Prostate gland (tissue), 2 donors: Measurements from ENCODE around the gene NCAM2. TPM values are rescaled to one million over a fixed set of nuclear protein-coding genes. Genes with fewer than 3 reads are reported as not detected.
"Not testable (repeated sequence)": the region's sequence is repeated elsewhere in the genome, so short reads cannot be mapped to it uniquely, and the experiment has no call there.

Experiments
- DNase-seq: peaks from one replicate; pipeline ENCODE4 v3.0.0-alpha.2; 2019; ENCODE audit warnings: low spot score
- H3K27ac ChIP-seq, 2 donors: fragments of 200-600 bp; sonication (generic); 2 replicates each; pipeline ENCODE4 v1.5.1; 2017 to 2019
- H3K27me3 ChIP-seq: fragments of 200-600 bp; sonication (generic); replicated peaks from 2 replicates; pipeline ENCODE4 v1.5.1; 2019; ENCODE audit not compliant: insufficient read depth
- H3K36me3 ChIP-seq, 2 donors: fragments of 200-600 bp; sonication (generic); 1 replicate in 1 of 2; 2 replicates in 1 of 2; pipeline versions ENCODE4 v1.5.1 to v1.8.1; 2017 to 2019
- H3K4me1 ChIP-seq: fragments of 200-600 bp; sonication (generic); replicated peaks from 2 replicates; pipeline ENCODE4 v1.5.1; 2019
- H3K4me3 ChIP-seq, 2 donors: fragments of 200-600 bp; sonication (generic); 2 replicates each; pipeline ENCODE4 v1.5.1; 2017 to 2019
- H3K9me3 ChIP-seq: fragments of 200-600 bp; sonication (generic); 2 replicates; pipeline ENCODE4 v1.5.1; 2017
- CTCF ChIP-seq, 4 experiments: fragments of 200-600 bp in 2 of 4; fragments of 450-650 bp in 2 of 4; sonication (generic) in 2 of 4; IDR thresholded peaks; 1 replicate in 3 of 4; 2 replicates in 1 of 4; pipeline ENCODE4 v1.5.1; 2016 to 2019; ENCODE audit warnings: antibody characterized with exemption in 4 of 4, mild to moderate bottlenecking in 2 of 4, moderate library complexity in 2 of 4
- POLR2A ChIP-seq: fragments of 450-650 bp; IDR thresholded peaks from one replicate; pipeline ENCODE4 v1.6.1; 2016; ENCODE audit warnings: antibody characterized with exemption, mild to moderate bottlenecking
- POLR2AphosphoS5 ChIP-seq: sonication (generic); formaldehyde crosslinking; IDR thresholded peaks from one replicate; pipeline ENCODE4 v1.6.1; 2017; ENCODE audit warnings: antibody characterized with exemption
- WGBS: methylation state at CpG from one replicate; pipeline ENCODE4 v1.1.5; 2018; 5-methylcytosine and 5-hydroxymethylcytosine counted together
- intact Hi-C: fragments of 100-400 bp; cut with DNase I; formaldehyde crosslinking; loops from one replicate; pipeline ENCODE4 v1.14.2; 2022
- total RNA-seq, 2 donors: library from RNA; depleted of rRNA; stranded (reverse); fragments of >200 nt; gene quantifications; one replicate each; pipeline ENCODE4 v1.1.0, GENCODE V29; 2016

NCAM2 gene
- total RNA-seq, 2 donors from 2014 or later, result 1.1 to 21.9 TPM

GRCh38 chr21:21147374-21147745, 149.2 kb downstream of the NCAM2 start:
- Histone ChIP-seq H3K27ac (no peak overlapping the region), H3K4me1 (no peaks in the 10 kb centered on the region), H3K27me3 (no peaks in the 10 kb centered on the region), H3K36me3 (no peaks in the 10 kb centered on the region), H3K4me3 (no peak overlapping the region), H3K9me3 (no peaks in the 10 kb centered on the region)
- intact Hi-C loops, result no loop called here
- no peak for TF ChIP-seq POLR2AphosphoS5
- TF ChIP-seq POLR2A, result no peak
- no peak for TF ChIP-seq CTCF (IDR thresholded peaks at IDR 0.05)
- DNase-seq, result no peak
- WGBS, result 94% methylated on average over 4 of the region's 4 CpGs

DNA sequence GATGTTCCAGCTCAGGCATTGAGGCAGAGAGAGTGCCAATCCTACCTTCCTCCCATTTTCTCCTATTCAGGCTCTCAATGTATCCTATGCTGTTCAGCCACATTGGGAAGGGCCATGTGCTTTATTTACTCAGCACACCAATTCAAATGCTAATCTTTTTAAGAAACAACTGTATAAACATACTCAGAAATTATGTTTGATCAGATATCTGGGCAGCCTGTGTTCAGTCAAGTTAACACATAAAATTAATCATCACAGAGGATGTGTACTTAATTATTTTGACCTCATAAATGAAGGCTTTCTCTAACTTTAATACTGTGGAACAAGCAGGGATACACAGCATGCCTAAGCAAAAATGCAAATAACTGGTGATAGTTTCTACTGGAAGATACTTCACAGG, 149.8 kb downstream of the NCAM2 start:
- intact Hi-C loops, result no loop called here

GRCh38 chr21:21148514-21148913, 150.3 kb downstream of the NCAM2 start:
- no peak for TF ChIP-seq CTCF (IDR thresholded peaks at IDR 0.05)
- no peak for TF ChIP-seq POLR2A
- TF ChIP-seq POLR2AphosphoS5, result no peak
- H3K36me3 ChIP-seq, result no peaks in the 10 kb centered on the region
- 84% methylated on average over 1 of the region's 1 CpG for WGBS
- H3K27ac ChIP-seq, result no peak overlapping the region
- intact Hi-C loops, result no loop called here
- H3K9me3 ChIP-seq, result no peaks in the 10 kb centered on the region
- no peak overlapping the region for H3K4me3 ChIP-seq
- no peaks in the 10 kb centered on the region for H3K27me3 ChIP-seq
- DNase-seq, result no peak
- H3K4me1 ChIP-seq, result no peaks in the 10 kb centered on the region

More for the DNA sequence above, 149.8 kb downstream of the NCAM2 start:
- Histone ChIP-seq H3K27me3 (no peaks in the 10 kb centered on the region), H3K36me3 (no peaks in the 10 kb centered on the region), H3K27ac (no peak overlapping the region), H3K4me3 (no peak overlapping the region), H3K4me1 (no peaks in the 10 kb centered on the region), H3K9me3 (no peaks in the 10 kb centered on the region)
- no peak for DNase-seq
- TF ChIP-seq POLR2AphosphoS5 (no peak), CTCF (IDR thresholded peaks at IDR 0.05) (no peak), POLR2A (no peak)

DNA sequence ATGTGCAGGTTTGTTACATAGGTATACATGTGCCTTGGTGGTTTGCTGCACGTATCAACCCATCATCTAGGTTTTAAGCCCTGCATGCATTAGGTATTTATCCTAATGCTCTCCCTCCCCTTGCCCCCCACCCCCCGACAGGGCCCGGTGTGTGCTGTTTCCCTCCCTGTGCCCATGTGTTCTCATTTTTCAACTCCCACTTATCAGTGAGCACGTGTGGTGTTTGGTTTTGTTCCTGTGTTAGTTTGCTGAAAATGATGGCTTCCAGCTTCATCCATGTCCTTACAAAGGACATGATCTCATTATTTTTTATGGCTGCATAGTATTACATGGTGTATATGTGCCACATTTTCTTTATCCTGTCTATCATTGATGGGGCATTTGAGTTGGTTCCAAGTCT, 151.2 kb downstream of the NCAM2 start:
- H3K27me3 ChIP-seq, DNase-seq, H3K4me1 ChIP-seq, H3K36me3 ChIP-seq, H3K9me3 ChIP-seq, intact Hi-C loops, H3K4me3 ChIP-seq, H3K27ac ChIP-seq: not testable (repeated sequence)
- WGBS, result 76% methylated on average over 4 of the region's 4 CpGs

GRCh38 chr21:21151231-21151630, 153.0 kb downstream of the NCAM2 start:
- WGBS, result 78% methylated on average over 3 of the region's 3 CpGs
- Histone ChIP-seq H3K9me3 (no peaks in the 10 kb centered on the region), H3K4me1 (no peaks in the 10 kb centered on the region), H3K27ac (no peak overlapping the region), H3K27me3 (no peaks in the 10 kb centered on the region), H3K4me3 (no peak overlapping the region), H3K36me3 (no peaks in the 10 kb centered on the region)
- DNase-seq, result no peak
- TF ChIP-seq POLR2AphosphoS5 (no peak), POLR2A (no peak), CTCF (IDR thresholded peaks at IDR 0.05) (no peak)
- intact Hi-C loops, result no loop called here
